Raji (cell line): ENCODE results near the gene PRLH.

Experiments used
- POLR2A ChIP-seq: IDR thresholded peaks from 2 replicates; pipeline ENCODE4 v1.6.1; 2011; ENCODE audit warnings: low read depth, low read length, control low read depth; ENCODE audit not compliant: insufficient read depth

The PRLH gene

GRCh38 chr2:237534380-237534779, 32.0 kb upstream of the PRLH start:
- TF ChIP-seq POLR2A = no peak

GRCh38 chr2:237535385-237536082, 30.8 kb upstream of the PRLH start:
- no peak for TF ChIP-seq POLR2A

- no peak for TF ChIP-seq POLR2A
Measured at GRCh38 chr2:237536083-237536415, 30.3 kb upstream of the PRLH start.

GRCh38 chr2:237536617-237537016, 29.8 kb upstream of the PRLH start:
- no peak for TF ChIP-seq POLR2A

- no peak for TF ChIP-seq POLR2A
Measured at GRCh38 chr2:237538001-237538720, 28.2 kb upstream of the PRLH start.

GRCh38 chr2:237538901-237539300, 27.5 kb upstream of the PRLH start:
- no peak for TF ChIP-seq POLR2A

- no peak for TF ChIP-seq POLR2A
Measured at GRCh38 chr2:237539681-237540080, 26.7 kb upstream of the PRLH start.

- no peak for TF ChIP-seq POLR2A
Measured at GRCh38 chr2:237540223-237540775, 26.1 kb upstream of the PRLH start.

- no peak for TF ChIP-seq POLR2A
Measured at GRCh38 chr2:237540823-237541222, 25.6 kb upstream of the PRLH start.

GRCh38 chr2:237541243-237541642, 25.1 kb upstream of the PRLH start:
- no peak for TF ChIP-seq POLR2A

- no peak for TF ChIP-seq POLR2A
Measured at GRCh38 chr2:237542001-237542704, 24.2 kb upstream of the PRLH start.

GRCh38 chr2:237546040-237546875, 20.1 kb upstream of the PRLH start:
- TF ChIP-seq POLR2A = no peak

GRCh38 chr2:237546876-237547395, 19.4 kb upstream of the PRLH start:
- TF ChIP-seq POLR2A = no peak

GRCh38 chr2:237547841-237548416, 18.4 kb upstream of the PRLH start:
- TF ChIP-seq POLR2A = no peak
